Chondrocyte (in vitro differentiated cells): ENCODE results near the gene SFXN4. TPM values are rescaled to one million over a fixed set of nuclear protein-coding genes. Genes with fewer than 3 reads are reported as not detected.

ENCODE experiments used
- DNase-seq: peaks from one replicate; pipeline ENCODE4 v3.0.0; 2021; ENCODE audit warnings: mixed read lengths, low spot score
- H3K27ac Mint-ChIP-seq: one replicate; pipeline ENCODE4 v1.8.0; 2021; ENCODE audit warnings: mild to moderate bottlenecking, moderate library complexity, mixed read lengths; ENCODE audit not compliant: unreplicated experiment
- H3K27me3 Mint-ChIP-seq: 2 replicates; pipeline ENCODE4 v1.8.0; 2021; ENCODE audit warnings: low read depth, mixed read lengths
- H3K36me3 Mint-ChIP-seq: 2 replicates; pipeline ENCODE4 v1.8.0; 2021; ENCODE audit warnings: low read depth, mixed read lengths
- H3K4me1 Mint-ChIP-seq: 2 replicates; pipeline ENCODE4 v1.8.0; 2021; ENCODE audit warnings: low read depth, mild to moderate bottlenecking, mixed read lengths
- H3K4me3 Mint-ChIP-seq: one replicate; pipeline ENCODE4 v1.8.0; 2021; ENCODE audit warnings: mild to moderate bottlenecking, moderate library complexity, mixed read lengths; ENCODE audit not compliant: unreplicated experiment
- H3K9me3 Mint-ChIP-seq: 2 replicates; pipeline ENCODE4 v1.8.0; 2021; ENCODE audit warnings: low read depth, mixed read lengths
- CTCF ChIP-seq: fragments of 200-600 bp; sonication (generic); IDR thresholded peaks from 2 replicates; pipeline ENCODE4 v1.5.0; 2021; ENCODE audit warnings: antibody characterized with exemption, mild to moderate bottlenecking, moderate library complexity
- total RNA-seq: library from RNA; stranded (reverse); gene quantifications from 3 replicates; pipeline ENCODE4 v1.2.1, GENCODE V29; 2021

Gene SFXN4
- total RNA-seq, 1 donor from 2014 or later = 13.9 TPM

- no peak for TF ChIP-seq CTCF
- no peaks in the 10 kb centered on the region for H3K4me1 Mint-ChIP-seq
- H3K4me3 Mint-ChIP-seq = no peak overlapping the region
- H3K27ac Mint-ChIP-seq = no peak overlapping the region
- DNase-seq = no peak
- no peaks in the 10 kb centered on the region for H3K9me3 Mint-ChIP-seq
- no peaks in the 10 kb centered on the region for H3K27me3 Mint-ChIP-seq
- peaks cover 29% of the 10 kb centered on the region for H3K36me3 Mint-ChIP-seq
Measured at GRCh38 chr10:119120875-119121274, 44.6 kb downstream of the SFXN4 start.

GRCh38 chr10:119120413-119120867 is 45.1 kb downstream of the SFXN4 start:
- Mint-ChIP-seq H3K4me3 (no peak overlapping the region), H3K27me3 (no peaks in the 10 kb centered on the region), H3K9me3 (no peaks in the 10 kb centered on the region)

DNA sequence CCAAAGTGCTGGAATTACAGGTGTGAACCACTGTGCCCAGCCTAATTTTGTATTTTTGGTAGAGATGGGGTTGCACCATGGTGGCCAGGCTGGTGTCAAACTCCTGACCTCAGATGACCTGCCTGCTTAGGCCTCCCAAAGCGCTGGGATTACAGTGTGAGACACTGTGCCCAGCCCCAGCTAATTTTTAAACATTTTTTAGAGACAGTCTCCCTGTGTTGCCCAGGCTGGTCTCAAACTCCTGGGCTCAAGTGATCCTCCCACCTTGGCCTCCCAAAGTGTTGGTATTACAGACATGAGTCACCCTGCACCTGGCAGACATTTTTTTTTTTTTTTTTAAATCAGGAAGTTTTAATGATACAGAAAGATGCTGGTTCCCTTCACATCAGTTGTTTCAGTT is 46.1 kb downstream of the SFXN4 start:
- Mint-ChIP-seq H3K9me3 (no peaks in the 10 kb centered on the region), H3K27ac (no peak overlapping the region), H3K4me3 (no peak overlapping the region), H3K36me3 (peaks cover 29% of the 10 kb centered on the region), H3K27me3 (no peaks in the 10 kb centered on the region), H3K4me1 (no peaks in the 10 kb centered on the region)
- no peak for DNase-seq
- no peak for TF ChIP-seq CTCF

More at GRCh38 chr10:119120413-119120867, 45.1 kb downstream of the SFXN4 start:
- no peak for TF ChIP-seq CTCF
- no peak for DNase-seq
- Mint-ChIP-seq H3K4me1 (no peaks in the 10 kb centered on the region), H3K27ac (peak overlapping the region; percentile 8), H3K36me3 (peaks cover 27% of the 10 kb centered on the region)

GRCh38 chr10:119118231-119118630 is 47.3 kb downstream of the SFXN4 start:
- H3K4me1 Mint-ChIP-seq = peaks cover 7% of the 10 kb centered on the region
- DNase-seq = no peak
- H3K4me3 Mint-ChIP-seq = no peak overlapping the region
- no peak for TF ChIP-seq CTCF
- no peaks in the 10 kb centered on the region for H3K9me3 Mint-ChIP-seq
- no peak overlapping the region for H3K27ac Mint-ChIP-seq
- H3K27me3 Mint-ChIP-seq = no peaks in the 10 kb centered on the region
- peaks cover 34% of the 10 kb centered on the region for H3K36me3 Mint-ChIP-seq

DNA sequence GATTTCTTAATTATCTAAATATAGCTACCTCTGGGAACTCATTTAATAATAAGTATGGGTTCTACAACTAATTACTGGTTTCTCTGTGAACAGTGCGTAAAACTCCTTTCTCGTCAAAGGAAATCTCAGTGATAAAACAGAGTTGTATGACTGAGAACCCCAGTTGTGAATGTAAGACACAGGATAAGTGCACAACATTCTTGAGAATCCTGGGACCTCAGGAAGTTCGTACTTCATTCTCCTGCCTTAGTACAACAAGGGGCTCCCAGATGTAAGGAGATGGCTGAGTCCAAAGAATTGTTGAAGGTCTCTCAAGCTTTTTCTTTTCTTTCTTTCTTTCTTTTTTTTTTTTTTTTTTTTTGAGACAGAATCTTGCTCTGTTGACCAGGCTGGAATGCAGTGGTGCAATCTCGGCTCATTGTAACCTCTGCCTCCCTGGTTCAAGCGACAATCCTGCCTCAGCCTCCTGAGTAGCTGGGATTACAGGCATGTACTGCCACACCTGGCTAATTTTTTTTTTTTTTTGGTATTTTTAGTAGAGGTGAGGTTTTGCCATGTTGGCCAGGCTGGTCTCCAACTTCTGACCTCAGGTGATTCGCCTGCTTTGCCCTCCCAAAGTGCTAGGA is 49.1 kb downstream of the SFXN4 start:
- Mint-ChIP-seq H3K9me3 (no peaks in the 10 kb centered on the region), H3K4me1 (peaks cover 7% of the 10 kb centered on the region), H3K4me3 (no peak overlapping the region), H3K27ac (no peak overlapping the region), H3K27me3 (no peaks in the 10 kb centered on the region), H3K36me3 (peaks cover 23% of the 10 kb centered on the region)
- TF ChIP-seq CTCF = no peak
- no peak for DNase-seq
